HEK293 (cell line): ENCODE measurements around the gene GAMT.

Experiments
- CTCF ChIA-PET: fragments of 350-600 bp; formaldehyde crosslinking; extraction: SDS; loops from one replicate; lab custom pipeline; 2021; ENCODE audit warnings: antibody characterized with exemption; lab: Yijun Ruan, JAX
- POLR2A ChIA-PET: fragments of 300-600 bp; formaldehyde crosslinking; extraction: SDS; loops from one replicate; lab custom pipeline; 2020; ENCODE audit warnings: antibody characterized with exemption, inconsistent platforms; lab: Yijun Ruan, JAX
- H3K27ac ChIP-seq: fragments of 200-500 bp; sonication (Bioruptor generic); 2 replicates; pipeline ENCODE4 v1.5.1; 2014; ENCODE audit warnings: low read depth, low read length, control low read depth, inconsistent platforms; ENCODE audit errors: extremely low read depth
- H3K36me3 ChIP-seq, 2 experiments: fragments of 200-500 bp in 1 of 2; sonication (Bioruptor generic) in 1 of 2; 1 replicate in 1 of 2; 2 replicates in 1 of 2; pipeline ENCODE4 v1.5.1; 2014 to 2017; ENCODE audit warnings: inconsistent platforms in 2 of 2, low read length in 2 of 2; ENCODE audit not compliant: control insufficient read depth in 2 of 2, insufficient read depth in 1 of 2
- H3K4me1 ChIP-seq: fragments of 200-500 bp; sonication (Bioruptor generic); 2 replicates; pipeline ENCODE4 v1.5.1; 2014; ENCODE audit warnings: mild to moderate bottlenecking, low read length, inconsistent platforms; ENCODE audit not compliant: control insufficient read depth, insufficient read depth
- H3K4me3 ChIP-seq: 2 replicates; pipeline ENCODE4 v1.5.1; 2011; ENCODE audit warnings: low read depth, mild to moderate bottlenecking, control low read depth, low read length, moderate library complexity
- H3K9me3 ChIP-seq: fragments of 200-500 bp; sonication (Bioruptor generic); 2 replicates; pipeline ENCODE4 v1.5.1; 2014; ENCODE audit warnings: low read depth, low read length, inconsistent platforms; ENCODE audit not compliant: control insufficient read depth, insufficient read depth
- BCL11A ChIP-seq: fragments of 450-650 bp; formaldehyde crosslinking; IDR thresholded peaks from 2 replicates; pipeline ENCODE4 v1.5.1; 2016; ENCODE audit warnings: low read depth, missing biosample characterization, missing genetic modification characterization
- INSM2 ChIP-seq: fragments of 450-650 bp; formaldehyde crosslinking; IDR thresholded peaks from 2 replicates; pipeline ENCODE4 v1.5.1; 2016; ENCODE audit warnings: missing biosample characterization, missing genetic modification characterization
- KLF17 ChIP-seq: fragments of 450-650 bp; formaldehyde crosslinking; IDR thresholded peaks from 2 replicates; pipeline ENCODE4 v1.5.1; 2016; ENCODE audit warnings: missing biosample characterization, missing genetic modification characterization
- MYNN ChIP-seq: fragments of 450-650 bp; formaldehyde crosslinking; IDR thresholded peaks from 2 replicates; pipeline ENCODE4 v1.5.1; 2016; ENCODE audit warnings: missing biosample characterization, missing genetic modification characterization, borderline replicate concordance
- OSR2 ChIP-seq: fragments of 450-650 bp; formaldehyde crosslinking; IDR thresholded peaks from 2 replicates; pipeline ENCODE4 v1.5.1; 2016; ENCODE audit warnings: missing biosample characterization, missing genetic modification characterization
- PRDM2 ChIP-seq: fragments of 450-650 bp; formaldehyde crosslinking; IDR thresholded peaks from 2 replicates; pipeline ENCODE4 v1.5.1; 2016; ENCODE audit warnings: missing biosample characterization, missing genetic modification characterization, borderline replicate concordance
- REST ChIP-seq: fragments of 450-650 bp; formaldehyde crosslinking; IDR thresholded peaks from 2 replicates; pipeline ENCODE4 v1.5.1; 2016; ENCODE audit warnings: missing biosample characterization, missing genetic modification characterization
- ZBTB10 ChIP-seq: fragments of 450-650 bp; formaldehyde crosslinking; IDR thresholded peaks from 2 replicates; pipeline ENCODE4 v1.5.1; 2016; ENCODE audit warnings: missing biosample characterization, missing genetic modification characterization
- ZBTB21 ChIP-seq: fragments of 450-650 bp; formaldehyde crosslinking; IDR thresholded peaks from 2 replicates; pipeline ENCODE4 v1.5.1; 2017; ENCODE audit warnings: missing biosample characterization, missing genetic modification characterization
- ZFHX2 ChIP-seq: fragments of 450-650 bp; formaldehyde crosslinking; conservative IDR thresholded peaks from 2 replicates; pipeline ENCODE4 v1.5.1; 2016; ENCODE audit warnings: missing biosample characterization, missing genetic modification characterization
- ZNF19 ChIP-seq: fragments of 450-650 bp; formaldehyde crosslinking; IDR thresholded peaks from 2 replicates; pipeline ENCODE4; 2016; ENCODE audit warnings: missing biosample characterization, missing genetic modification characterization, low read depth
- ZNF2 ChIP-seq: fragments of 450-650 bp; formaldehyde crosslinking; IDR thresholded peaks from 2 replicates; pipeline ENCODE4 v1.5.1; 2016; ENCODE audit warnings: missing biosample characterization, missing genetic modification characterization
- ZNF223 ChIP-seq: fragments of 450-650 bp; formaldehyde crosslinking; IDR thresholded peaks from 2 replicates; pipeline ENCODE4 v1.5.1; 2016; ENCODE audit warnings: missing biosample characterization, missing genetic modification characterization
- ZNF239 ChIP-seq: fragments of 450-650 bp; formaldehyde crosslinking; IDR thresholded peaks from 2 replicates; pipeline ENCODE4 v1.5.1; 2016; ENCODE audit warnings: missing biosample characterization, missing genetic modification characterization
- ZNF350 ChIP-seq: fragments of 450-650 bp; formaldehyde crosslinking; IDR thresholded peaks from 2 replicates; pipeline ENCODE4 v1.5.0; 2017; ENCODE audit warnings: missing biosample characterization, mild to moderate bottlenecking, missing genetic modification characterization
- ZNF354C ChIP-seq: fragments of 450-650 bp; formaldehyde crosslinking; IDR thresholded peaks from 2 replicates; pipeline ENCODE4 v1.5.1; 2016; ENCODE audit warnings: missing biosample characterization, missing genetic modification characterization, low read depth, borderline replicate concordance
- ZNF426 ChIP-seq: fragments of 450-650 bp; formaldehyde crosslinking; IDR thresholded peaks from 2 replicates; pipeline ENCODE4 v1.5.1; 2017; ENCODE audit warnings: missing biosample characterization, missing genetic modification characterization, mild to moderate bottlenecking, inconsistent platforms, moderate library complexity
- ZNF558 ChIP-seq: fragments of 450-650 bp; formaldehyde crosslinking; IDR thresholded peaks from 2 replicates; pipeline ENCODE4 v1.5.1; 2016; ENCODE audit warnings: missing biosample characterization, missing genetic modification characterization
- ZNF645 ChIP-seq: fragments of 450-650 bp; formaldehyde crosslinking; IDR thresholded peaks from 2 replicates; pipeline ENCODE4; 2016; ENCODE audit warnings: missing biosample characterization, missing genetic modification characterization
- ZNF654 ChIP-seq: fragments of 450-650 bp; formaldehyde crosslinking; IDR thresholded peaks from 2 replicates; pipeline ENCODE4 v1.5.1; 2016; ENCODE audit warnings: low read depth, missing biosample characterization, missing genetic modification characterization
- ZNF701 ChIP-seq: fragments of 450-650 bp; formaldehyde crosslinking; IDR thresholded peaks from 2 replicates; pipeline ENCODE4 v1.5.1; 2016; ENCODE audit warnings: missing biosample characterization, missing genetic modification characterization
- ZNF837 ChIP-seq: fragments of 450-650 bp; formaldehyde crosslinking; IDR thresholded peaks from 2 replicates; pipeline ENCODE4 v1.5.1; 2016; ENCODE audit warnings: missing biosample characterization, missing genetic modification characterization

The GAMT gene

GRCh38 chr19:1440418-1440801, 39.1 kb upstream of the GAMT start:
- H3K4me1 ChIP-seq: peaks cover 16% of the 10 kb centered on the region
- CTCF ChIA-PET: no interaction called here
- H3K9me3 ChIP-seq: no peaks in the 10 kb centered on the region
- POLR2A ChIA-PET: interaction anchor here (1.8 kb wide), 1 partner anchor 171 kb away, joined by 7 read pairs; the partner anchor contains the start of gene CIRBP
- no peak overlapping the region; the same call in 1 of the 2 replicates for H3K4me3 ChIP-seq
- peak overlapping the region; percentile 100; the same call in 1 of the 2 replicates for H3K27ac ChIP-seq
- H3K36me3 ChIP-seq: peaks cover 15 to 43% of the 10 kb centered on the region in 2 experiments; a peak in 2 of 3 replicates
- TF ChIP-seq ZNF354C (tag by site-specific recombination): no peak
- 0 out of 2 replicates have a peak, but pooled peaks have one; percentile 11 for TF ChIP-seq KLF17 (tag by site-specific recombination)
- no peak for TF ChIP-seq ZNF2
- TF ChIP-seq ZNF19 (tag by site-specific recombination): no peak
- 0 out of 2 replicates have a peak, but pooled peaks have one; percentile 2 for TF ChIP-seq ZBTB21
- no peak for TF ChIP-seq ZNF239
- TF ChIP-seq ZFHX2 (tag by site-specific recombination): peak; percentile 25
- TF ChIP-seq ZNF350: no peak
- TF ChIP-seq ZNF701 (tag by site-specific recombination): no peak
- no peak for TF ChIP-seq ZNF223 (tag by site-specific recombination)
- no peak for TF ChIP-seq PRDM2 (tag by site-specific recombination)
- TF ChIP-seq BCL11A (tag by site-specific recombination): no peak
- no peak for TF ChIP-seq ZNF558
- no peak for TF ChIP-seq ZNF645
- 0 out of 2 replicates have a peak, but pooled peaks have one; percentile 12 for TF ChIP-seq ZBTB10 (tag by site-specific recombination)
- 0 out of 2 replicates have a peak, but pooled peaks have one; percentile 17 for TF ChIP-seq INSM2 (tag by site-specific recombination)
- TF ChIP-seq OSR2 (tag by site-specific recombination): no peak
- no peak for TF ChIP-seq ZNF426 (tag by site-specific recombination)
- TF ChIP-seq REST (tag by site-specific recombination): no peak
- no peak for TF ChIP-seq ZNF837 (tag by site-specific recombination)
- TF ChIP-seq ZNF654: no peak
- no peak for TF ChIP-seq MYNN (tag by site-specific recombination)
